Neural cell (in vitro differentiated cells): ENCODE measurements around the gene CENPX.

Experiments used
- POLR2AphosphoS5 ChIP-seq: IDR thresholded peaks from 2 replicates; pipeline ENCODE4 v1.6.1; 2012
- TF ChIP-seq, protein P1 (sequence below): fragments of 450-650 bp; IDR thresholded peaks from 2 replicates; pipeline ENCODE4 v1.5.1; 2014; ENCODE audit warnings: antibody characterized with exemption, mild to moderate bottlenecking, moderate library complexity; ENCODE audit not compliant: poor library complexity, severe bottlenecking

DNA sequence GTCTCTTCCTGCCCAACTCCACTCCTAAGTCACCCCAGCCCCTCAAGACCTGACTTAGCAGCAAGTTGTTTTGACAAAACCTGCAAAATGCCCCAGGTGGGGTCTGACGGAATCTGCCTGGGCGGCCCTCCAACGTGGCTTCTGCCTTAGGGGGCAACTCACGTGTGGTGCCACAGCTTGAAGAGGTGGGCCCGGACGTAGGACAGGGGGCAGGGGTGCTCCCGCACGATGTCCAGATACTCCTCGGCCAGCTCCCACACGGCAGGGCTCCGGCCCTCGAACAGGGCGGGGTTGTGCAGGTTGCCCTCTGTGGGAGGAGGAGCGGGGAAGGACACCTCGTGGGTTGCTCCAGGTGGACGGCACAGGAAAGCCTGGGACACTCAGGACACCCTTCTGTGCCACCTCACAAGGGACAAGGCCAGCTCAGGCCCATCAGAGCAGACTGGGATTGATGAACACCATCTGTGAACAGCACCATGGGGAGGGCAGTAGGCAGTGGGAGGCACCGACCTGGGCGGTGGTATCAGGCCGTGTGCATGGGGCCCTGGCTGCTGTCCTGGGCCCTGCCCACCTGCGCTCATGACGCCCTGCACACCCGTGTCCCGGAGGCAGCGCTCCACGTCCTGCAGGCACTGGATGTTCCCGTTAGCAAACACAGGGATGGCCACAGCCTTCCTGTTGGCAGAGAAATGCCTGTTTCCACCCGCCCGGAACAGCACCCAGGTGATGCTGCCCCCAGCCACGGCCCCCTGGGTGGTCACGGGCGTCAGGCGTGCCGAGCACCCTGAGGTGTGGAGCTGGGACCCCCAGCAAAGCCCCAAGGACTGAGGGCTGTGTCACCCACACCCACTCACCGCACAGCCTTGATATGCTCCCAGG lies 38.6 kb upstream of the CENPX start:
- TF ChIP-seq, protein P1, sequence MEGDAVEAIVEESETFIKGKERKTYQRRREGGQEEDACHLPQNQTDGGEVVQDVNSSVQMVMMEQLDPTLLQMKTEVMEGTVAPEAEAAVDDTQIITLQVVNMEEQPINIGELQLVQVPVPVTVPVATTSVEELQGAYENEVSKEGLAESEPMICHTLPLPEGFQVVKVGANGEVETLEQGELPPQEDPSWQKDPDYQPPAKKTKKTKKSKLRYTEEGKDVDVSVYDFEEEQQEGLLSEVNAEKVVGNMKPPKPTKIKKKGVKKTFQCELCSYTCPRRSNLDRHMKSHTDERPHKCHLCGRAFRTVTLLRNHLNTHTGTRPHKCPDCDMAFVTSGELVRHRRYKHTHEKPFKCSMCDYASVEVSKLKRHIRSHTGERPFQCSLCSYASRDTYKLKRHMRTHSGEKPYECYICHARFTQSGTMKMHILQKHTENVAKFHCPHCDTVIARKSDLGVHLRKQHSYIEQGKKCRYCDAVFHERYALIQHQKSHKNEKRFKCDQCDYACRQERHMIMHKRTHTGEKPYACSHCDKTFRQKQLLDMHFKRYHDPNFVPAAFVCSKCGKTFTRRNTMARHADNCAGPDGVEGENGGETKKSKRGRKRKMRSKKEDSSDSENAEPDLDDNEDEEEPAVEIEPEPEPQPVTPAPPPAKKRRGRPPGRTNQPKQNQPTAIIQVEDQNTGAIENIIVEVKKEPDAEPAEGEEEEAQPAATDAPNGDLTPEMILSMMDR: no peak
- peak; percentile 6 for TF ChIP-seq POLR2AphosphoS5
